Activated CD8-positive, alpha-beta memory T cell treated with anti-CD3 and anti-CD28 coated beads for 4 hours (primary cell): ENCODE measurements around the gene CCT8L2.
"Not testable (repeated sequence)": the region's sequence is repeated elsewhere in the genome, so short reads cannot be mapped to it uniquely, and the experiment has no call there.

ENCODE experiments used
- DNase-seq, 2 donors: peaks; one replicate each; pipeline ENCODE4 v3.0.0-alpha.2; 2020; ENCODE audit warnings: low read depth in 2 of 2

CCT8L2 gene

GRCh38 chr22:16595251-16595650, 2.6 kb upstream of the CCT8L2 start:
- not testable (repeated sequence) for DNase-seq

- no peak for DNase-seq
These were observed 1.4 kb upstream of the CCT8L2 start for GRCh38 chr22:16594026-16594425.

- not testable (repeated sequence) for DNase-seq
These were observed 379 bp downstream of the CCT8L2 start for GRCh38 chr22:16592231-16592630.

GRCh38 chr22:16591136-16591535, 1.5 kb downstream of the CCT8L2 start:
- not testable (repeated sequence) for DNase-seq

- no peak for DNase-seq
These were observed 5.6 kb downstream of the CCT8L2 start for GRCh38 chr22:16586991-16587390.

GRCh38 chr22:16586170-16586569, 6.4 kb downstream of the CCT8L2 start:
- DNase-seq: no peak

- not testable (repeated sequence) for DNase-seq
These were observed 11.7 kb downstream of the CCT8L2 start for GRCh38 chr22:16580872-16581271.

GRCh38 chr22:16569240-16569834, 23.3 kb downstream of the CCT8L2 start:
- not testable (repeated sequence) for DNase-seq

GRCh38 chr22:16568425-16568758, 24.2 kb downstream of the CCT8L2 start:
- DNase-seq: no peak

GRCh38 chr22:16567617-16568424, 24.8 kb downstream of the CCT8L2 start:
- DNase-seq: not testable (repeated sequence)

GRCh38 chr22:16566421-16567151, 26.0 kb downstream of the CCT8L2 start:
- DNase-seq: not testable (repeated sequence)

GRCh38 chr22:16565585-16566420, 26.8 kb downstream of the CCT8L2 start:
- not testable (repeated sequence) for DNase-seq

GRCh38 chr22:16564837-16565584, 27.6 kb downstream of the CCT8L2 start:
- DNase-seq: not testable (repeated sequence)

- no peak for DNase-seq
These were observed 28.8 kb downstream of the CCT8L2 start for GRCh38 chr22:16563555-16564520.

- DNase-seq: no peak
These were observed 29.7 kb downstream of the CCT8L2 start for GRCh38 chr22:16562711-16563554.

- not testable (repeated sequence) for DNase-seq
These were observed 31.4 kb downstream of the CCT8L2 start for GRCh38 chr22:16561093-16561658.

- DNase-seq: not testable (repeated sequence)
These were observed 32.0 kb downstream of the CCT8L2 start for GRCh38 chr22:16560651-16561050.

- DNase-seq: not testable (repeated sequence)
These were observed 32.6 kb downstream of the CCT8L2 start for GRCh38 chr22:16559996-16560395.
